ENCODE measurements around the gene MGAT5B. TPM values are rescaled to one million over a fixed set of nuclear protein-coding genes. Genes with fewer than 3 reads are reported as not detected.

MGAT5B gene
- total and polyA plus RNA-seq, 2 of the 13 experiments (the other 11 are each of a cell fraction or from before 2014, with no cell fraction given), result 0.07 to 0.13 TPM

DNA sequence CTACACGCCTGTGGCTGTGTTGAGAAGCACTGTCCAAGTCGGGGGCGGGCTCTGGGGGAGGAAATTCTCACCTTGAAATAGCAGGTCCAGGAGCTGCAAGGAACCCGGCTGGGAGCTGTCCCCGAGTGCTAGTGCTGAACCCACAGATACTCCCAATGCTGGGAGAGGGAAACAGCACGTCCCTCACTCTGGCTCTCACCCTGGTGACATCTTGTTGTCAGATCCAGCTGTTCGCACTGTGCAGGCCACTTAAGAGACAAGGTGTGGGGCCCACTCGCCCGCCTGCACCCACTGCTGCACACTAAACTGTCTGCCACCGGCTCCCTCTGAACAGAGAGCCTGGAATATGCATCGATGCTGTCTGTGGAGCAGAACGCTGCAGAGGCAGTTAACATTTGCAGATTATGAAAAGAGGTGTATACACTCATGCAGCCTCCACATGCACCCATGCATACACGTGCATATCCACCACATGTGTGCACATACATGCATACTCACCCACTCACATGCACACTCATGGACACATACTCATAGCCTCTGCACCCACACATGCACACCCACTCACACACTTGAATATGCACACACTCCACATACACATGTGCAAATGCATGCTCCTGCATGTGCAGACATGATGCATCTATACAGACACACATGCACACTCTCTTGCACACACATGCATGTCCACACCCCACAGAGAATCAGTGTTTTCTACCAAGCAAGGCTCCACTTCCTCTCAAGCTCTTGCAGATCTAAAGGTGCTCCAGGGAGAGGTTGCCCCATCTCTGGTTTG lies 42.0 kb downstream of the MGAT5B start (continued):
- TF ChIP-seq, protein P1, sequence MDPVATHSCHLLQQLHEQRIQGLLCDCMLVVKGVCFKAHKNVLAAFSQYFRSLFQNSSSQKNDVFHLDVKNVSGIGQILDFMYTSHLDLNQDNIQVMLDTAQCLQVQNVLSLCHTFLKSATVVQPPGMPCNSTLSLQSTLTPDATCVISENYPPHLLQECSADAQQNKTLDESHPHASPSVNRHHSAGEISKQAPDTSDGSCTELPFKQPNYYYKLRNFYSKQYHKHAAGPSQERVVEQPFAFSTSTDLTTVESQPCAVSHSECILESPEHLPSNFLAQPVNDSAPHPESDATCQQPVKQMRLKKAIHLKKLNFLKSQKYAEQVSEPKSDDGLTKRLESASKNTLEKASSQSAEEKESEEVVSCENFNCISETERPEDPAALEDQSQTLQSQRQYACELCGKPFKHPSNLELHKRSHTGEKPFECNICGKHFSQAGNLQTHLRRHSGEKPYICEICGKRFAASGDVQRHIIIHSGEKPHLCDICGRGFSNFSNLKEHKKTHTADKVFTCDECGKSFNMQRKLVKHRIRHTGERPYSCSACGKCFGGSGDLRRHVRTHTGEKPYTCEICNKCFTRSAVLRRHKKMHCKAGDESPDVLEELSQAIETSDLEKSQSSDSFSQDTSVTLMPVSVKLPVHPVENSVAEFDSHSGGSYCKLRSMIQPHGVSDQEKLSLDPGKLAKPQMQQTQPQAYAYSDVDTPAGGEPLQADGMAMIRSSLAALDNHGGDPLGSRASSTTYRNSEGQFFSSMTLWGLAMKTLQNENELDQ (CRISPR knock-in tag; IDR thresholded peaks at IDR 0.05; ENCODE audit: borderline replicate concordance), result peak; percentile 61; the same call in 1 of the 2 replicates
- TF ChIP-seq, protein P2, sequence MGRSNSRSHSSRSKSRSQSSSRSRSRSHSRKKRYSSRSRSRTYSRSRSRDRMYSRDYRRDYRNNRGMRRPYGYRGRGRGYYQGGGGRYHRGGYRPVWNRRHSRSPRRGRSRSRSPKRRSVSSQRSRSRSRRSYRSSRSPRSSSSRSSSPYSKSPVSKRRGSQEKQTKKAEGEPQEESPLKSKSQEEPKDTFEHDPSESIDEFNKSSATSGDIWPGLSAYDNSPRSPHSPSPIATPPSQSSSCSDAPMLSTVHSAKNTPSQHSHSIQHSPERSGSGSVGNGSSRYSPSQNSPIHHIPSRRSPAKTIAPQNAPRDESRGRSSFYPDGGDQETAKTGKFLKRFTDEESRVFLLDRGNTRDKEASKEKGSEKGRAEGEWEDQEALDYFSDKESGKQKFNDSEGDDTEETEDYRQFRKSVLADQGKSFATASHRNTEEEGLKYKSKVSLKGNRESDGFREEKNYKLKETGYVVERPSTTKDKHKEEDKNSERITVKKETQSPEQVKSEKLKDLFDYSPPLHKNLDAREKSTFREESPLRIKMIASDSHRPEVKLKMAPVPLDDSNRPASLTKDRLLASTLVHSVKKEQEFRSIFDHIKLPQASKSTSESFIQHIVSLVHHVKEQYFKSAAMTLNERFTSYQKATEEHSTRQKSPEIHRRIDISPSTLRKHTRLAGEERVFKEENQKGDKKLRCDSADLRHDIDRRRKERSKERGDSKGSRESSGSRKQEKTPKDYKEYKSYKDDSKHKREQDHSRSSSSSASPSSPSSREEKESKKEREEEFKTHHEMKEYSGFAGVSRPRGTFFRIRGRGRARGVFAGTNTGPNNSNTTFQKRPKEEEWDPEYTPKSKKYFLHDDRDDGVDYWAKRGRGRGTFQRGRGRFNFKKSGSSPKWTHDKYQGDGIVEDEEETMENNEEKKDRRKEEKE (IDR thresholded peaks at IDR 0.05), result no peak
- TF ChIP-seq XBP1 (CRISPR knock-in tag; IDR thresholded peaks at IDR 0.05), result 0 out of 2 replicates have a peak, but pooled peaks have one; percentile 77
- TF ChIP-seq, protein P3, sequence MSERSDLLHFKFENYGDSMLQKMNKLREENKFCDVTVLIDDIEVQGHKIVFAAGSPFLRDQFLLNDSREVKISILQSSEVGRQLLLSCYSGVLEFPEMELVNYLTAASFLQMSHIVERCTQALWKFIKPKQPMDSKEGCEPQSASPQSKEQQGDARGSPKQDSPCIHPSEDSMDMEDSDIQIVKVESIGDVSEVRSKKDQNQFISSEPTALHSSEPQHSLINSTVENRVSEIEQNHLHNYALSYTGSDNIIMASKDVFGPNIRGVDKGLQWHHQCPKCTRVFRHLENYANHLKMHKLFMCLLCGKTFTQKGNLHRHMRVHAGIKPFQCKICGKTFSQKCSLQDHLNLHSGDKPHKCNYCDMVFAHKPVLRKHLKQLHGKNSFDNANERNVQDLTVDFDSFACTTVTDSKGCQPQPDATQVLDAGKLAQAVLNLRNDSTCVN (CRISPR knock-in tag; IDR thresholded peaks at IDR 0.05; ENCODE audit: borderline replicate concordance), result peak; percentile 66; the same call in 1 of the 2 replicates
- TF ChIP-seq WIZ (CRISPR knock-in tag; IDR thresholded peaks at IDR 0.05), result peak; percentile 96
- TF ChIP-seq, protein P4, sequence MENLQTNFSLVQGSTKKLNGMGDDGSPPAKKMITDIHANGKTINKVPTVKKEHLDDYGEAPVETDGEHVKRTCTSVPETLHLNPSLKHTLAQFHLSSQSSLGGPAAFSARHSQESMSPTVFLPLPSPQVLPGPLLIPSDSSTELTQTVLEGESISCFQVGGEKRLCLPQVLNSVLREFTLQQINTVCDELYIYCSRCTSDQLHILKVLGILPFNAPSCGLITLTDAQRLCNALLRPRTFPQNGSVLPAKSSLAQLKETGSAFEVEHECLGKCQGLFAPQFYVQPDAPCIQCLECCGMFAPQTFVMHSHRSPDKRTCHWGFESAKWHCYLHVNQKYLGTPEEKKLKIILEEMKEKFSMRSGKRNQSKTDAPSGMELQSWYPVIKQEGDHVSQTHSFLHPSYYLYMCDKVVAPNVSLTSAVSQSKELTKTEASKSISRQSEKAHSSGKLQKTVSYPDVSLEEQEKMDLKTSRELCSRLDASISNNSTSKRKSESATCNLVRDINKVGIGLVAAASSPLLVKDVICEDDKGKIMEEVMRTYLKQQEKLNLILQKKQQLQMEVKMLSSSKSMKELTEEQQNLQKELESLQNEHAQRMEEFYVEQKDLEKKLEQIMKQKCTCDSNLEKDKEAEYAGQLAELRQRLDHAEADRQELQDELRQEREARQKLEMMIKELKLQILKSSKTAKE (CRISPR knock-in tag; IDR thresholded peaks at IDR 0.05; ENCODE audit: borderline replicate concordance), result 0 out of 2 replicates have a peak, but pooled peaks have one; percentile 25
- no peak for TF ChIP-seq GATA4 (IDR thresholded peaks at IDR 0.05; ENCODE audit: borderline replicate concordance, low read depth)
- TF ChIP-seq SOX5 (CRISPR knock-in tag; IDR thresholded peaks at IDR 0.05; ENCODE audit: borderline replicate concordance), result peak; percentile 23; the same call in 1 of the 2 replicates
- no peak for TF ChIP-seq HIVEP1 (CRISPR knock-in tag; IDR thresholded peaks at IDR 0.05)
- no peak for TF ChIP-seq CENPT (CRISPR knock-in tag; IDR thresholded peaks at IDR 0.05; ENCODE audit: low read depth)
- TF ChIP-seq MIER2 (CRISPR knock-in tag; IDR thresholded peaks at IDR 0.05), result peak; percentile 98
- 0 out of 2 replicates have a peak, but pooled peaks have one; percentile 34 for TF ChIP-seq ZBTB7B (CRISPR knock-in tag; IDR thresholded peaks at IDR 0.05)
- TF ChIP-seq, protein P5, sequence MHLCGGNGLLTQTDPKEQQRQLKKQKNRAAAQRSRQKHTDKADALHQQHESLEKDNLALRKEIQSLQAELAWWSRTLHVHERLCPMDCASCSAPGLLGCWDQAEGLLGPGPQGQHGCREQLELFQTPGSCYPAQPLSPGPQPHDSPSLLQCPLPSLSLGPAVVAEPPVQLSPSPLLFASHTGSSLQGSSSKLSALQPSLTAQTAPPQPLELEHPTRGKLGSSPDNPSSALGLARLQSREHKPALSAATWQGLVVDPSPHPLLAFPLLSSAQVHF (CRISPR knock-in tag; IDR thresholded peaks at IDR 0.05), result peak; percentile 84; the same call in 1 of the 2 replicates
- TF ChIP-seq FOSL2 (CRISPR knock-in tag; IDR thresholded peaks at IDR 0.05), result 0 out of 2 replicates have a peak, but pooled peaks have one; percentile 34
- no peak for TF ChIP-seq KDM6A (CRISPR knock-in tag; IDR thresholded peaks at IDR 0.05; ENCODE audit: low read depth)
- peak; percentile 62; the same call in 1 of the 2 replicates for TF ChIP-seq ZMAT3 (CRISPR knock-in tag; conservative IDR thresholded peaks at IDR 0.05)

All from HepG2 (cell line).